Gastroesophageal sphincter (tissue), 3 donors: ENCODE results near the gene IRF2BPL.

Experiments
- CTCF ChIP-seq, 4 experiments: fragments of 200-600 bp in 2 of 4; fragments of 450-650 bp in 2 of 4; sonication (generic) in 1 of 4; IDR thresholded peaks; one replicate each; pipeline ENCODE4 v1.5.1; 2017 to 2019; ENCODE audit warnings: antibody characterized with exemption in 4 of 4, mild to moderate bottlenecking in 2 of 4, moderate library complexity in 2 of 4
- POLR2A ChIP-seq, 2 donors: fragments of 450-650 bp; IDR thresholded peaks; one replicate each; pipeline ENCODE4 v1.6.1; 2017; ENCODE audit warnings: antibody characterized with exemption in 2 of 2, mild to moderate bottlenecking in 2 of 2, moderate library complexity in 1 of 2

DNA sequence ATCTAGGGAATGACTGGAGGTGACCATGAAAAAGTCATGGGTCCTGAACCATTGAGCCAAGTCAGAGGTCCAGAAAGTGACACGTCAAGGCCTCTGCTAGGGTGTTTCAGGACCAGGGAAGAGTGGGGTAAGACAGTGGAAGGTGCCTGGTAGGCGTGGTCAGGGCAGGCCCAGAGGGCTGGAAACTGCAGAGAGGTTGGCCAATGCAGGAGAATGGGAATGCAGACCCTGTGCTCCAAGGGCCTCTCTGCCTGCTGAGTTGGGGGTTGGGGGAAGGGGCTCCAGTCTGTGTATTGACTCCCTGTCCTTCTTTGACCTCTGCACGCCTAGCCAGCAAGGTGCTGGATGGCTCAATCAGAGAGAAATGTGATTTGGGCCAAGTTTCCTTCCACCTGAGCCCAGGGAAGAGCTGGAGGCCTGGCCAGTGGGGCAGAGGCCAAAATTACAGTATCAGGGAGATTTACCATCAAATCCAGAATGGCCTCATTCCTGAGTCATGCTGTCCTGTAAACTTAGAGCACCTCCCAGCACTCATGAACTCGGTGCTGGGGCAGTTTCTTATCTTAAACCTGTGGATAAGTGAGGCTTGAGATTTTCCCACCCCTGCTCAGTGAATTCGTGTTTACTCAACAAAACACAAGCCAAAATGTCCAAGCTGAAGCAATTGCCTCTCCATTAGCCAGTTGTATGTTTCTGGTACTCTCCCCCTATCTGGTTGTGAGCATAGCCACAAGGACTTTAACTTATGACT lies 24.4 kb downstream of the IRF2BPL start:
- no peak for TF ChIP-seq CTCF (IDR thresholded peaks at IDR 0.05)
- no peak for TF ChIP-seq POLR2A (IDR thresholded peaks at IDR 0.05)
